HTERT RPE-1 (cell line): ENCODE measurements around the gene GRIA4.
"Not testable (repeated sequence)": the region's sequence is repeated elsewhere in the genome, so short reads cannot be mapped to it uniquely, and the experiment has no call there.

ENCODE experiments used
- in situ Hi-C: fragments of 300-500 bp; cut with MboI; formaldehyde crosslinking; loops from 4 replicates; pipeline ENCODE4 v1.14.3; 2020; ENCODE audit warnings: low sequenced_read_pairs

The GRIA4 gene

GRCh38 chr11:105852403-105852802, 242.5 kb downstream of the GRIA4 start:
- in situ Hi-C loops, result no loop called here

GRCh38 chr11:105854269-105854668, 244.4 kb downstream of the GRIA4 start:
- in situ Hi-C loops, result no loop called here

- in situ Hi-C loops, result no loop called here
Measured at GRCh38 chr11:105856954-105857353, 247.1 kb downstream of the GRIA4 start.

- in situ Hi-C loops, result no loop called here
Measured at GRCh38 chr11:105857728-105858127, 247.9 kb downstream of the GRIA4 start.

- in situ Hi-C loops, result no loop called here
Measured at GRCh38 chr11:105858841-105859240, 249.0 kb downstream of the GRIA4 start.

GRCh38 chr11:105860105-105860504, 250.2 kb downstream of the GRIA4 start:
- in situ Hi-C loops, result no loop called here

GRCh38 chr11:105861225-105861624, 251.4 kb downstream of the GRIA4 start:
- in situ Hi-C loops, result no loop called here

- in situ Hi-C loops, result no loop called here
Measured at GRCh38 chr11:105862736-105863367, 253.0 kb downstream of the GRIA4 start.

GRCh38 chr11:105863523-105863922, 253.7 kb downstream of the GRIA4 start:
- in situ Hi-C loops, result no loop called here

GRCh38 chr11:105867742-105868141, 257.9 kb downstream of the GRIA4 start:
- in situ Hi-C loops, result no loop called here

- in situ Hi-C loops, result no loop called here
Measured at GRCh38 chr11:105868762-105869285, 259.0 kb downstream of the GRIA4 start.

- in situ Hi-C loops, result no loop called here
Measured at GRCh38 chr11:105870516-105871113, 260.7 kb downstream of the GRIA4 start.

GRCh38 chr11:105878510-105878909, 268.6 kb downstream of the GRIA4 start:
- in situ Hi-C loops, result no loop called here

GRCh38 chr11:105878927-105879326, 269.1 kb downstream of the GRIA4 start:
- in situ Hi-C loops, result not testable (repeated sequence)

GRCh38 chr11:105881027-105881426, 271.2 kb downstream of the GRIA4 start:
- in situ Hi-C loops, result no loop called here

- in situ Hi-C loops, result no loop called here
Measured at GRCh38 chr11:105884436-105884835, 274.6 kb downstream of the GRIA4 start.

GRCh38 chr11:105891685-105892084, 281.8 kb downstream of the GRIA4 start:
- in situ Hi-C loops, result no loop called here

GRCh38 chr11:105897161-105897560, 287.3 kb downstream of the GRIA4 start:
- in situ Hi-C loops, result no loop called here

- in situ Hi-C loops, result no loop called here
Measured at GRCh38 chr11:105899772-105900171, 289.9 kb downstream of the GRIA4 start.

GRCh38 chr11:105900515-105901035, 290.7 kb downstream of the GRIA4 start:
- in situ Hi-C loops, result no loop called here

GRCh38 chr11:105903113-105903512, 293.2 kb downstream of the GRIA4 start:
- in situ Hi-C loops, result no loop called here

GRCh38 chr11:105906517-105906916, 296.6 kb downstream of the GRIA4 start:
- in situ Hi-C loops, result no loop called here
